Right forelimb (tissue), 1 donor: ENCODE data around the gene NPPB.

Source experiments
- DNase-seq: peaks from one replicate; pipeline ENCODE4 v3.0.0-alpha.2; 2018

NPPB gene

DNA sequence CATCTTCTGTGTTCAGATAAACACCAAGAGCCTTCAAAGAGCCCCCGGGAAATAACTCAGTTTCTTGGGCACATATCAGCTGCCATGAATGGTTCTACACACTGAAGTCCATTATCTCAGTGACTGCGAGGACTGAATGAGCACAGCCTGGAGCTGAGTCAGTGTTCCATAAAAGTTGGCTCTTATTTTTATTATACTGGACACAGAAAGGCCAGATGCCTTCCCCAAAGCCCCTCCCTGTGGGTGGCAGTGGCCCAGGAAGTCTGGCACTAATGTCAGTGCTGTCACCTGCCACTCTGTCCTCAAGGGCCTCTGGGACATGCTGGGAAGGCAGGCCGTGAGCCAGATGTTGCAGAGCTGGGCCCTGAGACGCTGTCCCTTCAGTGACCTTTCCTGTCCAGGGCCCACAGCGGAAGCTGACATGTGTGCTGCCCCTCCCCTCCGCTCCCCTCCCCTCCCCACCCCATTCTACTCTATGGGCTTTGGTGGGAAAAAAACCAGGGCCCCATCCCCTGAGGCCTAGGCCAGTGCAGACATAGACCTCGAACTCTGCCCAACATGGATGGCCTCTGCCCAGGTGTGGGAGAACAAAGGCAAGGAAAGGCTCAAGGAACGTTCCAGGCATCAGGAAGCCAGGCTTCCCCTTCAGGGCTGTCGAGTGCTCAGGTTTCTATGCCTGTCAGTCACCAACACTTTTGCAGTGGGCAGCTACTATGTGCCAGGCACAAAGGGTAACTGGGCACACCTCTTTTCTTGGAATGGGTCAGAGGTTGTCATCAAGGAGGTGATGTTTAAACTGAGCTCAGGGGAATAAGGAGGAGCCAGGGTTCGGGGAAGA lies 22.4 kb upstream of the NPPB start:
- DNase-seq: peak; percentile 69

- no peak for DNase-seq
Observed at GRCh38 chr1:11880181-11880575, 21.4 kb upstream of the NPPB start.

GRCh38 chr1:11879311-11880180 lies 20.8 kb upstream of the NPPB start:
- DNase-seq: no peak

- DNase-seq: no peak
Observed at GRCh38 chr1:11878891-11879190, 20.1 kb upstream of the NPPB start.

GRCh38 chr1:11878081-11878890 lies 19.5 kb upstream of the NPPB start:
- no peak for DNase-seq

DNA sequence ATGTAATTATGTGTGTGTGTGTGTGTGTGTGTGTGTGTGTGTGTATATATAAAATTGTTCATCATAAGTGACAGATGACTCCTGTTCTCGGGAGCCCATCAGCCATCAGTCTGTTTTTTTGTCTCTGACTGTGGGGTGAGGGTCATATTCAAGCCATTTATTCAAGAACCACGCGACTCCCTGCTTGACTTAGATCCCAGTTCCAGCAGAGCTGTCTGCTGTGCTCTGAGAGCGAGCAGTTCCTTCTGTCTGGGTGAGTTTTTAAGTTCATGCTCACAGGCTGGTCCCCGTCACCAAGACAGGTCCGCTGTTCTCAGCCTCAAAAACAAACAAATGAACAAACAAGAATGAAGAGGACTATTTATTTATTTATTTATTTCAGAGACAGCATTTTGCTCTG lies 18.3 kb upstream of the NPPB start:
- DNase-seq: no peak

DNA sequence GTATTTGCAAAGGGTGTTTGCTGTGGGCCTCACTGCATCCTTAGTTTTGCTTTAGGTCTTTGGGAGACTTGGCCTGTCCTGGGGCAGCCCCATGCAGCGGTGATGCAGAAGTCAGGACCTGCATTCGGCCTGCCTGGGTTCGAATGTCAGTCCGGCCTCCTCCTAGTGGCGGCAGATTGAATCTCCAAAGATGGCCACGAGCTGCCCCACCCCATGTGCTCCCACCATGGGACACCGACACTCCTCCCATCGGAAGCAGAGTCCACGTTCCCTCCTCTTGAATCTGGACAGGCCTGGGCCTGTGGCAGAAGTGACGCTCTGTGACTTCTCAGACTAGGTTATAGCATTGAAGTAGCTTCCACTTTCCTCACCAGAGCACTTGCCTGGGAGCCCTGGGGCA lies 16.3 kb upstream of the NPPB start:
- no peak for DNase-seq

DNA sequence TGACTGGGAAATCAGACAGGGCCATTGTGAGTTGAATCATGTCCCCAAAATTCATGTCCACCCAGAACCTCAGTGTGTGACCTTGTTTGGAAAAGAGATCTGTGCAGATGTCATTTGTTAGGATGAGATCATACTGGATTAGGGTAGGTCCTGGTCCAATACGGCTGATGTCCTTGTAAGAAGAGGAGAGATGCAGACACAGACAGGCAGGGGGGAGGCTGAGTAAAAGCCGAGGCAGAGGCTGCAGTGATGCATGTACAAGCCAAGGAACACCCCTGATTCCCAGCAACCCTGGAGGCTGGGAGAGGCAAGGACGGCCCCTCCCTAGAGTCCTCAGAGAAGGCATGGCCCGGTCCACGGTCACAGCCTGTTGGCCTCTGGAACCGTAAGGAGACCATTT lies 15.9 kb upstream of the NPPB start:
- DNase-seq: no peak

GRCh38 chr1:11874258-11874562 lies 15.5 kb upstream of the NPPB start:
- DNase-seq: no peak

DNA sequence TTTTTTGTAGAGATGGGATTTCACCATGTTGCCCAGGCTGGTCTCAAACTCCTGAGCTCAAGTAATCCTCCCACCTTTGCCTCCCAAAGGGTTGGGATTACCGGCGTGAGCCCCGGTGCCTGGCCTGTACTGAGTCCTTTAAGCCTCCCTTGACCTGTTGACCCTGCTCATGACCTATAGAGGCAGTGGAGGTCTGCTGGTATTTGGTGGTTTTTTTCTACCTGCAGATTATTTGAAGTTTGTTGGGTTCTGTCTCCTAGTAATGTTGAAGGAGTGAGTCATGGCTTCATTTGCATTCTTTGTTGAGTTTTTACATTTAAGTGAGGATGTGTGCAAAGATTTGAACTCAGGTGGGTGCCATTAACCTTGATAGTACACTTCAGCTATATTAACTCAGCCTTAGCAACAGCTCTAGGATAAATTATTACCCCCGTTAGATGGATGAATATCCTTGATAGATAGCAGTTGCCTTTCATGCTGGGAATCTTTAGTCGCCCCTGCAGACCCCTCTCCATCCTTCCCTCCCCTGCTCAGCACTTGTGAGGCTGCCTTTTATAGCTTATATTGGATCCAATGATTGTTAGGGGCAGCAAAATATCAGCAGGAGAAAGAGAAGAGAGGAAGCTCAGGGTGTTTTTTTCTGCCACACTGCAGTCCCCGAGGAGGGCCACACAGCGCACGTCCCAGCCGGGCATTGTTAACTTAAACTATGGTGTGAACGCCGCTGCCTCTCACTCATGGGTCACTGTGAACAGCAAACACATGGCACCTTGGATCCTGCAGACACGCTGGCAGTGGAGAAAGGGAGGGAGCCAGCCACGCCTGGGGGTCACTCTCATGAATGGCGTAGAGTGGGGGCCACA lies 14.9 kb upstream of the NPPB start:
- DNase-seq: no peak

DNA sequence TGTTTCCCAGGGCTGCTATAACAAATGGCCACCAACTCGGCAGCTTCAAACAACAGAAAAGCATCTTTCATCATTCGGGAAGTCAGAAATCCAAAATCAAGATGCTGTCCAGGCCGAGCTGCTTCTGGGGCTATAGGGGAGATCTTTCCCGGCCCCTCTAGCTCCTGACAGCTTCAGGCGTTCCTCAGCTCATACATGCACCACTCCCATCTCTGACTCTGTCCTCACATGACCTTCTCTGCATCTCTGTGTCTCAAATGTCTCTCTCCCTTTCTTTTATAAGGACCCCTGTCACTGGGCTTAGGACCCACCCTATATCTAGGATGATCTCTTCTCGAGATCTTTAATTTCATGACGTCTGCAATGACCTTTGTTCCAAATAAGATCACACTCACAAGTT lies 13.8 kb upstream of the NPPB start:
- DNase-seq: no peak

DNA sequence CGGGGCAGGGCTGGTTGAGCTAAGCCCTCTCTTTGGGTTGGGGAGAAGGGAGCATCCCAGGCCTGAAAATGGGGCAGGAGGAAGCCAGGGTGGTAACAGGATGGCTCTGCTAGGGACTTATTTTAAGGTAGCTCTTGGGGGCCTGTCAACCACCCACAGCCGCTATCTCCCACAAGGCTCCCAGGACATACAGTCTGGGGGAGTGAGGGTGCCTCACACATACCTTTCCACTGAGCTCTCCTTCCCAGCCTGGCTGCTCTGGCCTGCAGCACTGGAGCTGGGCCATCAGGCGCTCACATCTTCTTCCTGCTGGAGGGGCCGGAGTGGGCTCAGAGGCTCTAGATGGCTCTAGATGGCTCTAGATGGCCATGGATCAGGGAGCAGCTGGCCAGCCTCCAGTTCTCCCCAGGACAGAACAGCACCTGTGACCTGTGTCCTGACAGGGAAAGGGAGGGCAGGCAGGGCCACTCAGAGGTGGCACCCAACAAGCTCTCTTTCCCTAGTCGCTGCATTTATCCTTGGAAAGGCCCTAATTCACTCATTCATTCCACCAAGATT lies 11.0 kb upstream of the NPPB start:
- DNase-seq: no peak

DNA sequence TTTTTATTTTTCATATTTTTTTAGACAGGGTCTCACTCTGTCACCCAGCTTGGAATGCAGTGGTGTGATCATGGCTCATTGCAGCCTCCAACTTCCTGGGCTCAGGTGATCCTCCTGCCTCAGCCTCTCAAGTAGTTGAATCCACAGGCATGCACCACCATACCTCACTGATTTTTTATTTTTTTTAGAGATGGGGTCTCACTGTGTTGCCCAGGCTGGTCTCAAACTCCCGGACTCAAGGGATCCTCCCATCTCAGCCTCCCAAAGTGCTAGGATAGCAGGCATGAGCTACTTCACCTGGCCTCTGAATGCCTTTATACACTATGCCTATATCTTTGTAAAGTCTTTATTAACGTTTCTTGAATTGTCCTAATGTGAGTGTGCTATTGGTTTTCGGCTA lies 10.4 kb upstream of the NPPB start:
- no peak for DNase-seq

- DNase-seq: no peak
Observed at GRCh38 chr1:11868331-11868980, 9.7 kb upstream of the NPPB start.

DNA sequence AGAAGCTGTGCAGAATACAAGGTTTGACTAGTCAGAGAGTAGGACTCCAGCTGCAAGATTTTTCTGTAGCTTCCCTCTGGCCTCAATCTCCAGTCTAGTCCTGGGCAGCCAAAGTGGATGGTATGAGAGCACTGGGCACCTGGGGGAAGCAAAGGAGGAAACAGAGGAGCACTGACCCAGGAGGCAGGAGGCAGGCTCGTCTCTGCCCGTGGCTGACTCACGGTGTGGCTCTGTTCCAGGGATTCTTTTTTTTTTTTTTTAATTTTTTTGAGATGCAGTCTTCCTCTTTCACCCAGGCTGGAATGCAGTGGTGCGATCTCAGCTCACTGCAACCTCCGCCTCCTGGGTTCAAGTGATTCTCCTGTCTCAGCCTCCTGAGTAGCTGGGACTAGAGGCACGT lies 4.1 kb upstream of the NPPB start:
- no peak for DNase-seq

DNA sequence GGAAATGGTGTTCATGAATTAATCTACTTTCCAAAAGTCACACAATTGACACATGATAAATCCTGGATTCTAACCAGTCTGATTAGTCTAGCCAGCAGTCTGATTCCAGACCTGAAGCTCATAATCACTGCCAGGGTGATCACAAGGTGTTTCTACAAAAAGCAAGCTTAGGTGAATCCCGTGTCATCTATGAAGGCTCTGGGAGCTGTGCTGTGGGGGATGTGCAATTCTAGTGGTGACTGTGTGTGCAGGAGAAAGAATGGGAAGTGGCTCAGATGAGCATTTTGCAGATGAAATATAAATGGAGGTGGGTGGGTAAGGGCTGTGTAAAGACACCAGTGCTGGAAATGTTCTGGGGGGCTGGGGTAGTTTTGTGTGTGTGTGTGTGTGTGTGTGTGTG lies 1.8 kb upstream of the NPPB start:
- DNase-seq: no peak

DNA sequence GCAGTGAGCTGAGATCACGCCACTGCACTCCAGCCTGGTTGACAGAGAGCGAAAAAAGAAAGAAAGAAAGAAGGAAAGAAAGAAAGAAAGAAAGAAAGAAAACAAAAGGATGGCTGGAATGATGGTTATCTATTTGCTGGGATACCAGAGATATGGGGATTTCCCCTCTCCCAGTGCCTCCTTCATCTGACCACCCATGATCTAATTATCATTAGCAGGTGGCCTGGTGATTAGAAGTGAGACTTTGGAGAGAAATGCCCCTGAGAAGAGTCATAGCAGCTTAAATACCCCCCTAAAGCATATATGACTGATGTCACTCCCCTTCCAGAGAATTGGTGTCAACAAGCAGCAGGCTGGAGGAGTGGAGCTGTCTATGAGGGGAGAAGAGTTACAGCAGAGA lies 1.3 kb upstream of the NPPB start:
- DNase-seq: no peak

- peak; percentile 81 for DNase-seq
Observed at GRCh38 chr1:11858968-11859871, 475 bp upstream of the NPPB start.

GRCh38 chr1:11858158-11858557 lies 587 bp downstream of the NPPB start:
- DNase-seq: no peak

GRCh38 chr1:11857164-11857851 lies 1.4 kb downstream of the NPPB start:
- no peak for DNase-seq
